ENCODE results near the gene AK1.
"Not testable (repeated sequence)": the region's sequence is repeated elsewhere in the genome, so short reads cannot be mapped to it uniquely, and the experiment has no call there.

AK1 gene

GRCh38 chr9:127872369-127873222 lies 4.9 kb downstream of the AK1 start:
- Histone ChIP-seq H3K4me3 (ENCODE audit: low read length) (no peak overlapping the region), H3K27me3 (replicated peaks; ENCODE audit: control insufficient read depth, insufficient read depth, low read length) (no peaks in the 10 kb centered on the region), H3K9me3 (ENCODE audit: control insufficient read depth, low read length) (no peaks in the 10 kb centered on the region), H3K9ac (ENCODE audit: low read length) (no peak overlapping the region), H3K4me1 (ENCODE audit: control insufficient read depth, insufficient read depth, low read length) (peaks cover 42% of the 10 kb centered on the region), H3K36me3 (ENCODE audit: control insufficient read depth, insufficient read depth, low read length, severe bottlenecking) (peaks cover 49% of the 10 kb centered on the region)
- DNase-seq (ENCODE audit: low read depth): no peak

DNA sequence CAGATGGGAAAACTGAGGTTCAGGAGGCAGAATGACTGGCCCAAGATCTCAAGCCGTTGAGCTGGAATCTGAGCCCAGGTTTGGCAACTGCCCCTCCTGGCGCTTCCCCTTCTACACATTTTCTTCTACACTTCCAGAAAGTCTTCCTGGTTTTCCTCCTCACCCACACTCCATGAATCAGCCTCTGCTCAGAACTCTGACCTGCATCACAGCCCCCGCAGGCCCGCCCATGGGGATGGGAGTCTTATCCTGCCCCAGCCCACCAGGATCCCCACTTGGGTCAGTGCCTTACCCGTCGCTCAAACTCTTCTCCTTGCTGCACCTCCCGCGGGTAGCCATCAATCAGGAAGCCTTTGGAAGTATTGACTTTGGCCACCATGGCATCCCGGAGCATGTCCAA lies 5.9 kb downstream of the AK1 start:
- Histone ChIP-seq H3K9me3 (ENCODE audit: control insufficient read depth, low read length) (no peaks in the 10 kb centered on the region), H3K9ac (ENCODE audit: low read length) (no peak overlapping the region), H3K27me3 (replicated peaks; ENCODE audit: control insufficient read depth, insufficient read depth, low read length) (no peaks in the 10 kb centered on the region), H3K4me1 (ENCODE audit: control insufficient read depth, insufficient read depth, low read length) (peaks cover 34% of the 10 kb centered on the region), H3K36me3 (ENCODE audit: control insufficient read depth, insufficient read depth, low read length, severe bottlenecking) (peaks cover 54% of the 10 kb centered on the region), H3K4me3 (ENCODE audit: low read length) (no peak overlapping the region)
- DNase-seq (ENCODE audit: low read depth): no peak

GRCh38 chr9:127870887-127871286 lies 6.6 kb downstream of the AK1 start:
- Histone ChIP-seq H3K9me3 (ENCODE audit: control insufficient read depth, low read length) (no peaks in the 10 kb centered on the region), H3K36me3 (ENCODE audit: control insufficient read depth, insufficient read depth, low read length, severe bottlenecking) (peaks cover 55% of the 10 kb centered on the region), H3K4me1 (ENCODE audit: control insufficient read depth, insufficient read depth, low read length) (peaks cover 29% of the 10 kb centered on the region), H3K9ac (ENCODE audit: low read length) (no peak overlapping the region), H3K4me3 (ENCODE audit: low read length) (no peak overlapping the region), H3K27me3 (replicated peaks; ENCODE audit: control insufficient read depth, insufficient read depth, low read length) (no peaks in the 10 kb centered on the region)
- DNase-seq (ENCODE audit: low read depth): no peak

DNA sequence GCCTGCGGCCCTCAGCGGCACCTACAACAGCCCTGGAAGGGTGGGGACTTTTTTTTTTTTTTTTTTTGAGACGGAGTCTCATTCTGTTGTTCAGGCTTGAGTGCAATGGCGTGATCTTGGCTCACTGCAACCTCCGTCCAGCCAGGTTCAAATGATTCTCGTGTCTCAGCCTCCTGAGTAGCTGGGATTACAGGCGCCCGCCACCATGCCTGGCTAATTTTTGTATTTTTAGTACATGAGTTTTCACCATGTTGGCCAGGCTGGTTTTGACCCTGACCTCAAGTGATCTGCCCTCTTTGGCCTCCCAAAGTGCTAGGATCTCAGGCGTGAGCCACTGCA lies 7.4 kb downstream of the AK1 start:
- not testable (repeated sequence) for H3K9ac ChIP-seq (ENCODE audit: low read length); DNase-seq (ENCODE audit: low read depth); H3K4me3 ChIP-seq (ENCODE audit: low read length); H3K9me3 ChIP-seq (ENCODE audit: control insufficient read depth, low read length); H3K27me3 ChIP-seq (replicated peaks; ENCODE audit: control insufficient read depth, insufficient read depth, low read length)
- Histone ChIP-seq H3K36me3 (ENCODE audit: control insufficient read depth, insufficient read depth, low read length, severe bottlenecking) (peaks cover 57% of the 10 kb centered on the region), H3K4me1 (ENCODE audit: control insufficient read depth, insufficient read depth, low read length) (peaks cover 21% of the 10 kb centered on the region)

- Histone ChIP-seq H3K27me3 (replicated peaks; ENCODE audit: control insufficient read depth, insufficient read depth, low read length) (no peaks in the 10 kb centered on the region), H3K9me3 (ENCODE audit: control insufficient read depth, low read length) (no peaks in the 10 kb centered on the region), H3K4me1 (ENCODE audit: control insufficient read depth, insufficient read depth, low read length) (peaks cover 16% of the 10 kb centered on the region), H3K9ac (ENCODE audit: low read length) (peak overlapping the region; percentile 74), H3K36me3 (ENCODE audit: control insufficient read depth, insufficient read depth, low read length, severe bottlenecking) (peaks cover 57% of the 10 kb centered on the region), H3K4me3 (ENCODE audit: low read length) (no peak overlapping the region)
- peak; percentile 93 for DNase-seq (ENCODE audit: low read depth)
These were observed 7.9 kb downstream of the AK1 start for GRCh38 chr9:127869310-127870152.

DNA sequence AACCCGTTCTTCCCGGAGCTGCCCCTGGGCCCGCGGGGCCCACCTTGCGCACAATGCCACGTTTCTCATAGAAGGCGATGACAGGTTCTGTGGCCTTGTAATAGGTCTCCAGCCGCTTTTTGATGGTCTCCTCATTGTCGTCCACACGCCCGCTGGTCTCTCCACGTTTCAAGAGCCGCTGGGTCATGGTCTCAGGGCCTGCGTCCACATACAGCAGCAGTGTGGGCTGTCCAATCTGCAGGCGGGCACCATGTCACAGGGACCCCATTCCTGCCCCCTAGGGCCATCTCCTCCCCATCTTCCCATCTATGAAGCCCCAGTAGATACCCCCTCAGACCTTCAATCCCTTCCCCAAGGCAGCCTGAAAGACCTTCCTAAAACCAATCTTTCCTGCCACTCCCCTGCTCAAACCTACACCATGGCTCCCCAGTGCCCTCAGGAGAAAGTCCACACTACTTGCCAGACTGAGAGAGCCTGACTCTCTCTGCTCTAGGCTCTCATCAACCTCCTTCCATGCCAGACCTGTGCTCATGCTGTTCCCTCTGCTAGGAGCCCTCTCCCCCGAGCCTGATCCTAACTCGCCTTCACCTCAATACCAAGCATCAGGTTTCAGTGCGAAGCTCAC lies 9.1 kb downstream of the AK1 start:
- no peak overlapping the region for H3K4me3 ChIP-seq (ENCODE audit: low read length)
- H3K4me1 ChIP-seq (ENCODE audit: control insufficient read depth, insufficient read depth, low read length): peaks cover 4% of the 10 kb centered on the region
- H3K9me3 ChIP-seq (ENCODE audit: control insufficient read depth, low read length): no peaks in the 10 kb centered on the region
- peaks cover 57% of the 10 kb centered on the region for H3K36me3 ChIP-seq (ENCODE audit: control insufficient read depth, insufficient read depth, low read length, severe bottlenecking)
- H3K27me3 ChIP-seq (replicated peaks; ENCODE audit: control insufficient read depth, insufficient read depth, low read length): no peaks in the 10 kb centered on the region
- DNase-seq (ENCODE audit: low read depth): no peak
- no peak overlapping the region for H3K9ac ChIP-seq (ENCODE audit: low read length)

DNA sequence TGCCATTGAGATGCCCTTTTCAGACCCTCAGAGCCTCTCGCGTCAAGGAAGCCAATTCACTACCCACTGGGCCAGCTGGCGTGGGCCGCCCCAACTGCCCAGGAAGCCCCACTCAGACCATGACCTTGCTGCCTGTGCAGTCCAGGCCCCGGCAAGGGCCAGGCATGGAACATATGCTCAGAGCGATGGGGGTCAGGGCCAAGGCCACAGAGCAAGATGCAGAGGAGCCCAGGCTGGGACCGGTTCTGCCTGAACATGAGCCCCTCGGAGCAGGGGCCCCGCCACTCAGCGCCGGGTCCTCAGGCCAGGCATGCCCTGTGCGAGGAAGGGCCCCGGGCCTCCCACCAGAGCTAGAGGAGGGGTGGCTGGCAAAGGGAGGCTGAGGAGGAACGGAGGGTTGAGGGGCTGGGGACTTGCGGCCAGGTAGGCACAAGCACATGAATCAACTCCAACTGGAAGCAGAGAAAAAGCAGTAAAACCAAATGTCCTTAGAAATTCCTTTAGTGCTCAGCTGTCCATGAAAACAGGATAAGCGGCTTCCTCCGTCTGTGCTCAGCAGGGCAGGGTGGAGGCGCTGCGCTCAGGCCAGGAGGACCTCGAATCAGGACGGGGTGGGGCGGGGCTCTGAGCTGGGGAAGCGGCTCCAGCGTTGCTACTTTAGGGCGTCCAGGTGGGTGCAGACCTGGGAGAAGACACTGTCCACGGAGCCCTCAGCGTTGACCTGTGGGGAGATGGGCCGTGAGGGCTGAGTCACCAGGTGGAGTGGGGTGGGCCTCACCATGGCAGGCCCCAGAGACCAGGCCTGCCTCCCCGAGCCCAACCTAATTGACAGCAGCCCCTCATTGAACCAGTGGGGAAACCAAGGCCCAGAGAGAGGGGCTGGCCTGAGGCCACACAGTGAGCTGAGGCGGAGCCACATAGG lies 9.9 kb downstream of the AK1 start:
- no peak overlapping the region for H3K9ac ChIP-seq (ENCODE audit: low read length)
- H3K27me3 ChIP-seq (replicated peaks; ENCODE audit: control insufficient read depth, insufficient read depth, low read length): no peaks in the 10 kb centered on the region
- no peak for DNase-seq (ENCODE audit: low read depth)
- no peaks in the 10 kb centered on the region for H3K9me3 ChIP-seq (ENCODE audit: control insufficient read depth, low read length)
- no peak overlapping the region for H3K4me3 ChIP-seq (ENCODE audit: low read length)
- peaks cover 3% of the 10 kb centered on the region for H3K4me1 ChIP-seq (ENCODE audit: control insufficient read depth, insufficient read depth, low read length)
- H3K36me3 ChIP-seq (ENCODE audit: control insufficient read depth, insufficient read depth, low read length, severe bottlenecking): peaks cover 52% of the 10 kb centered on the region

DNA sequence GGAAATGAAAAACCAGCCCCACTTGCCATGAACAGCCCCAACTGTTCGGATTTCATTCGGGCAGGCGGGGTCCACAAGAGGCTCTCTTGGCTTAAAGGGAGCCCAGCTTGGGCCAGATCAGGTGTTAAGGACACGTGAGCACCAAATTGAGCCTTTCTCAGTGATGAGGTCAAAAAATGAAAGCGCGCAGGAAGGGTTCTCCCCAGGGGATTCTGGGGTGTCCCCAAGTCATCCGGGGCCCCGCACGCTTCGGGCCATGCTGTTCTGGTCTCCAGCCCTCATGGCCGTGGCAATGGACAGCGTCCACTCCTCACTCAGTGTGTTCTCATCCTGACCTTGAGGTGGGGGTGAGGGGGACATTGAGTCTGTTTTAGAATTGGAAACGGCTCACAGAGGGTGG lies 10.9 kb downstream of the AK1 start:
- DNase-seq (ENCODE audit: low read depth): no peak
- peaks cover 3% of the 10 kb centered on the region for H3K4me1 ChIP-seq (ENCODE audit: control insufficient read depth, insufficient read depth, low read length)
- peaks cover 42% of the 10 kb centered on the region for H3K36me3 ChIP-seq (ENCODE audit: control insufficient read depth, insufficient read depth, low read length, severe bottlenecking)
- no peaks in the 10 kb centered on the region for H3K9me3 ChIP-seq (ENCODE audit: control insufficient read depth, low read length)
- no peaks in the 10 kb centered on the region for H3K27me3 ChIP-seq (replicated peaks; ENCODE audit: control insufficient read depth, insufficient read depth, low read length)
- no peak overlapping the region for H3K4me3 ChIP-seq (ENCODE audit: low read length)
- no peak overlapping the region for H3K9ac ChIP-seq (ENCODE audit: low read length)

- Histone ChIP-seq H3K4me3 (ENCODE audit: low read length) (no peak overlapping the region), H3K27me3 (replicated peaks; ENCODE audit: control insufficient read depth, insufficient read depth, low read length) (no peaks in the 10 kb centered on the region), H3K4me1 (ENCODE audit: control insufficient read depth, insufficient read depth, low read length) (peaks cover 3% of the 10 kb centered on the region), H3K36me3 (ENCODE audit: control insufficient read depth, insufficient read depth, low read length, severe bottlenecking) (peaks cover 35% of the 10 kb centered on the region), H3K9me3 (ENCODE audit: control insufficient read depth, low read length) (no peaks in the 10 kb centered on the region), H3K9ac (ENCODE audit: low read length) (no peak overlapping the region)
- DNase-seq (ENCODE audit: low read depth): no peak
These were observed 11.6 kb downstream of the AK1 start for GRCh38 chr9:127865645-127866464.

DNA sequence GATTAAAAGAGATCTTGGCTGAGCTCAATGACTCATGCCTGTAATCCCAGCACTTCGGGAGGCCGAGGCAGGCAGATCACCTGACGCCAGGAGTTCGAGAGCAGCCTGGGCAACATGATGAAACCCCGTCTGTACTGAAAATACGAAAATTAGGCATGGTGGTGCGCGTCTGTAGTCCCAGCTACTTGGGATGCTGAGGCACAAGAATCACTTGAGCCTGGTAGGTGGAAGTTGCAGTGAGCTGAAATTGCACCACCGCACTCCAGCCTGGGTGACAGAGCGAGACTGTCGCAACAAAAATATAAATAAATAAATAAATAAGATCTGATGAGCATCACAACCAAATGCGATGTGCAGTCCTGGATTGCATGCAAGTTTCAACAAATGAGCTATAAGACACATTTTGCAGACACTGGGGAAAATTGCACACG lies 14.3 kb downstream of the AK1 start:
- H3K9ac ChIP-seq (ENCODE audit: low read length): no peak overlapping the region
- no peaks in the 10 kb centered on the region for H3K9me3 ChIP-seq (ENCODE audit: control insufficient read depth, low read length)
- H3K27me3 ChIP-seq (replicated peaks; ENCODE audit: control insufficient read depth, insufficient read depth, low read length): no peaks in the 10 kb centered on the region
- H3K4me1 ChIP-seq (ENCODE audit: control insufficient read depth, insufficient read depth, low read length): peaks cover 10% of the 10 kb centered on the region
- H3K4me3 ChIP-seq (ENCODE audit: low read length): no peak overlapping the region
- no peak for DNase-seq (ENCODE audit: low read depth)
- H3K36me3 ChIP-seq (ENCODE audit: control insufficient read depth, insufficient read depth, low read length, severe bottlenecking): peaks cover 14% of the 10 kb centered on the region

All from adipocyte (in vitro differentiated cells).